Stimulated activated CD4-positive, alpha-beta T cell treated with anti-CD3 and anti-CD28 coated beads, Interleukin-12 subunit alpha, Interleukin-12 subunit beta, amount 100 ng/mL, for 24 hours (primary cell): ENCODE results near the gene MAZ.
A peak's percentile ranks its signal among the peaks of the same experiment; 100 is the strongest.
"Not testable (repeated sequence)": the region's sequence is repeated elsewhere in the genome, so short reads cannot be mapped to it uniquely, and the experiment has no call there.

ENCODE experiments used
- DNase-seq, 2 experiments: peaks; one replicate each; pipeline ENCODE4 v3.0.0-alpha.2; 2020; ENCODE audit warnings: low read depth in 2 of 2

Gene MAZ

GRCh38 chr16:29806099-29806579 is at the start of gene MAZ:
TSS of gene MAZ (plus strand) at chr16:29806529. CDS start at chr16:29806702, 173 bp downstream.
- DNase-seq, result peak; percentile 61 to 67

GRCh38 chr16:29756654-29757053 is 49.7 kb upstream of the MAZ start:
- no peak for DNase-seq

GRCh38 chr16:29757086-29757485 is 49.2 kb upstream of the MAZ start:
- not testable (repeated sequence) for DNase-seq

- no peak for DNase-seq
Measured at GRCh38 chr16:29757950-29758466, 48.3 kb upstream of the MAZ start.

- DNase-seq, result no peak
Measured at GRCh38 chr16:29760567-29761279, 45.6 kb upstream of the MAZ start.

- not testable (repeated sequence) for DNase-seq
Measured at GRCh38 chr16:29761280-29761651, 45.1 kb upstream of the MAZ start.

- DNase-seq, result no peak
Measured at GRCh38 chr16:29761882-29762281, 44.4 kb upstream of the MAZ start.

- no peak for DNase-seq
Measured at GRCh38 chr16:29763326-29763725, 43.0 kb upstream of the MAZ start.

- DNase-seq, result no peak
Measured at GRCh38 chr16:29765167-29766032, 40.9 kb upstream of the MAZ start.

- no peak for DNase-seq
Measured at GRCh38 chr16:29766571-29766970, 39.8 kb upstream of the MAZ start.

GRCh38 chr16:29767062-29767461 is 39.3 kb upstream of the MAZ start:
- DNase-seq, result no peak

GRCh38 chr16:29769507-29769906 is 36.8 kb upstream of the MAZ start:
- DNase-seq, result no peak

GRCh38 chr16:29770250-29770929 is 35.9 kb upstream of the MAZ start:
- no peak for DNase-seq

- DNase-seq, result not testable (repeated sequence)
Measured at GRCh38 chr16:29772330-29772729, 34.0 kb upstream of the MAZ start.

- DNase-seq, result no peak
Measured at GRCh38 chr16:29774730-29775129, 31.6 kb upstream of the MAZ start.

- DNase-seq, result no peak
Measured at GRCh38 chr16:29775742-29776408, 30.5 kb upstream of the MAZ start.

GRCh38 chr16:29777576-29778350 is 28.6 kb upstream of the MAZ start, which contains the start of gene ZG16:
TSS of gene ZG16 (plus strand) at chr16:29778256. CDS start at chr16:29779267, 1,011 bp downstream.
- no peak for DNase-seq

- no peak for DNase-seq
Measured at GRCh38 chr16:29779474-29779873, 26.9 kb upstream of the MAZ start.

- DNase-seq, result not testable (repeated sequence)
Measured at GRCh38 chr16:29783094-29783953, 23.0 kb upstream of the MAZ start.

GRCh38 chr16:29784157-29784556 is 22.2 kb upstream of the MAZ start:
- DNase-seq, result no peak
